CD4-positive, alpha-beta T cell treated with Interleukin-1 beta for 1 hour (primary cell): ENCODE results near the gene RAPGEF2.
"Not testable (repeated sequence)": the region's sequence is repeated elsewhere in the genome, so short reads cannot be mapped to it uniquely, and the experiment has no call there.

Source experiments
- DNase-seq, 2 donors: peaks; one replicate each; pipeline ENCODE4 v3.0.0-alpha.2; 2020 to 2022

Gene RAPGEF2

DNA sequence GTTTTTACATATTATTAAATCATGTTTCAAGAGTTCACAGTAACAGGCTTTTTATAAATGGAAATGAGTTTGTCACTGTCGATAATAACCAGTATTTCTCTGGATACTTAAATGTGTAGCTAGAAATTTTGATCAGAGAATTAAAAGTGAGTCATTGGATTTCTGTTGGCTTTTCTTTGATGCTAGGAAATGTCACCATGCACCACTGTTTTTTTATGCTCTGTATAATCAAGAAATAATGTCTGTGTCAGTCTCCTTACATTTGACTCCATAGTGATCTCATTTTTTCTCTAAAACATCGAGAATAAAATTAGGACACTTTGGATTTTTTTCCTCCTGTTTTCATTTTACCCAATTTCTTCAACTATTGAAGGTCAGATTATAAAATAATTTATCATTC lies 234.2 kb downstream of the RAPGEF2 start:
- DNase-seq = no peak

DNA sequence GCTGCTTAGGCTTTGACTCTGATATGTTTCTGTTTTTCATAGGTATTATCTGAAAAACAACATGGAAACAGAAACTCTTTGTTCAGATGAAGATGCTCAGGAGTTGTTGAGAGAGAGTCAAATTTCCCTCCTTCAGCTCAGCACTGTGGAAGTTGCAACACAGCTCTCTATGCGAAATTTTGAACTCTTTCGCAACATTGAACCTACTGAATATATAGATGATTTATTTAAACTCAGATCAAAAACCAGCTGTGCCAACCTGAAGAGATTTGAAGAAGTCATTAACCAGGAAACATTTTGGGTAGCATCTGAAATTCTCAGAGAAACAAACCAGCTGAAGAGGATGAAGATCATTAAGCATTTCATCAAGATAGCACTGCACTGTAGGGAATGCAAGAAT lies 238.6 kb downstream of the RAPGEF2 start:
- no peak for DNase-seq

DNA sequence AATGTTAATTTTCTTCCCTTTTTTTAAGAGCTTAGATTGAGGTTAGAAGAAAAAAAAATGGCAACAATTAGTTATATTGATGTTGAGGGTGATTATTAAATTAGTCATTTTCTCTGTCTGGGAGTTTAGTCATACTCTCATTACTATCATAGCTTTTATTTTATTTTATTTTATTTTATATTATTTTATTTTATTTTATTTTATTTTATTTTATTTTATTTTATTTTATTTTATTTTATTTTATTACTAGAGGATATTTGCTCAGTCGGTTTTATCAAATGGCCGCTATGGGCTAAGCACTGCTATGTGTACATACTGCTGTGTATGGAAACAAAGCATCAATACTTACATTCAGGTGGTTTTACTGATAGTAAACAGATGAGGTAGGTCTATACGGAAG lies 239.5 kb downstream of the RAPGEF2 start:
- DNase-seq = no peak

DNA sequence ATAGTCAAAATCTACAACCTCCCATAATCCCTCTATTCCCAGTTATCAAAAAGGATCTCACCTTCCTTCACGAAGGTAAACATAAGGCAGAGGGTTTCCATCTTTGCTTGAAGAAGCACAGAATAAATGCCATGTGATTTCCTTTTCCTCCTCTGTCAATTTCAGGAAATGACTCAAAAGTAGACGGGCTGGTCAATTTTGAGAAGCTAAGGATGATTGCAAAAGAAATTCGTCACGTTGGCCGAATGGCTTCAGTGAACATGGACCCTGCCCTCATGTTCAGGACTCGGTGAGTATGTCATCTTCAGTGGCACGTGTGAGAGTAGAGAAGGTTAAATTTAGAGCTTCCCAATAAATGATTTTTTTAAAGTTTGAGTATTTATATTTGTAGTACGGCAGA lies 240.2 kb downstream of the RAPGEF2 start:
- DNase-seq = no peak

DNA sequence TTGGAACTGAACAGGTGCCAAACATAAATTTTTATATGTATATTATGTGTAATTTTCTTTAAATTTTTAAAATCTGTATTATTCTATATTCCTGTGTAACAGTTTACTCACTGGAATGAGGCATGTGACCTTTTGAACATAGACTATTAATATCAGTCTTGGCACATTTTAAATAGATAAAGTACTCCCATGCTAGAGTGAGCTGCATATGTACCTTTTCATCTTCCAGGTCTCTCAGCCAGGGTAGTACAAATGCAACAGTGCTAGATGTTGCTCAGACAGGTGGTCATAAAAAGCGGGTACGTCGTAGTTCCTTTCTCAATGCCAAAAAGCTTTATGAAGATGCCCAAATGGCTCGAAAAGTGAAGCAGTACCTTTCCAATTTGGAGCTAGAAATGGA lies 242.0 kb downstream of the RAPGEF2 start:
- DNase-seq = no peak

DNA sequence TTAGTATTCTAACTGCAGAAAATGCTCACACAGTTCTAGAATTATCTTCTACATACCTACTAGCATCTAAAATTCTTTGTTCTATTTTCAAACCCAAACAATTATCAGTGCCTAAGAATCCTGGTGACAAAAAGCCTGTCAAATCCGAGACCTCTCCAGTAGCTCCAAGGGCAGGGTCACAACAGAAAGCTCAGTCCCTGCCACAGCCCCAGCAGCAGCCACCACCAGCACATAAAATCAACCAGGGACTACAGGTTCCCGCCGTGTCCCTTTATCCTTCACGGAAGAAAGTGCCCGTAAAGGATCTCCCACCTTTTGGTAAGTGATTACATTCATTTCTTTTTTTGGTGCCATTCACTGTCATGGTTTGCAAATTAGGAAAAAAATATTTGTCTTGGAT lies 243.8 kb downstream of the RAPGEF2 start:
- no peak for DNase-seq

DNA sequence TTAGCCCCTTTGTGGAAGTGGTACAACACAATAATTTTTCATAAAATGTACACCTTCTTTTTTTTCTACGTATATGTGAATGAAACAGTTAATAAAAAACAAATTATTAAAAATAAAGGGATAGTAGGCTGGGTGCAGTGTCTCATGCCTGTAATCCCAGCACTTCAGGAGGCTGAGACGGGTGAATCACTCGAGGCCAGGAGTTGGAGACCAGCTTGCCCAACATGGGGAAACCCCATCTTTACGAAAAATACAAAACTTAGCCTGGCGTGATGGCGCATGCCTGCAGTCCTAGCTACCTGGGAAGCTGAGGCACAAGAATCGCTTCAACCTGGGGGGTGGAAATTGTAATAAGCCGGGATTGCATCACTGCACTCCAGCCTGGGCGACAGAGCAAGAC lies 244.9 kb downstream of the RAPGEF2 start:
- no peak for DNase-seq

DNA sequence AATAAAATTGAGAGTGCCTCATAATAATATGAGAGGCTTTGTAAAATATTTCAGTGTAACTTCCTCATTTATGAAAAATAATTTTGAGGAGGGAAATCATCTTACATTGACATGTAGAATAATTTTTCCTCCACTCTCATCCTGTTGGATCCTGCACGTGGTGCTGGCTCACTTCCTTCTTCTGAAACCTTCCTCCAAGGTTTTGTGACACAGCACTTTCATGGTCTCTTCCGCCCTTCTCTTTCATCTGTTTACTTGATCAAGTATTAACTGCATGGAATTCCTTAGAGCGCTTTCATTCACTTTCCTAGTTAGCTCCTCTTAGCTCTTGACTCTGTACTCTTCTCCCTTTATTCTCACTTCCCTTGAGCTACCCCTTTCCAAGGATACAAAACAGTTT lies 246.5 kb downstream of the RAPGEF2 start:
- no peak for DNase-seq

DNA sequence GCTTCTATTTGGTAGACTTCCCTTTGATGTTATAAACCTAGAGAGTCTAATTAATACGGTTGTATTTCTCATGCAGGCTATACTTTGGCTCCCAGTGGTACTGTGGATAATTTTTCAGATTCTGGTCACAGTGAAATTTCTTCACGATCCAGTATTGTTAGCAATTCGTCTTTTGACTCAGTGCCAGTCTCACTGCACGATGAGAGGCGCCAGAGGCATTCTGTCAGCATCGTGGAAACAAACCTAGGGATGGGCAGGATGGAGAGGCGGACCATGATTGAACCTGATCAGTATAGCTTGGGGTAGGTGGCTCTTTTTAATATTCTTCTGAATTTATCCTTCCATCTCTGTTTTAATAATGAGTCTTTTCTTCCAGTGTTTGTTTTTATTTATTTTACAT lies 249.7 kb downstream of the RAPGEF2 start:
- DNase-seq = no peak

DNA sequence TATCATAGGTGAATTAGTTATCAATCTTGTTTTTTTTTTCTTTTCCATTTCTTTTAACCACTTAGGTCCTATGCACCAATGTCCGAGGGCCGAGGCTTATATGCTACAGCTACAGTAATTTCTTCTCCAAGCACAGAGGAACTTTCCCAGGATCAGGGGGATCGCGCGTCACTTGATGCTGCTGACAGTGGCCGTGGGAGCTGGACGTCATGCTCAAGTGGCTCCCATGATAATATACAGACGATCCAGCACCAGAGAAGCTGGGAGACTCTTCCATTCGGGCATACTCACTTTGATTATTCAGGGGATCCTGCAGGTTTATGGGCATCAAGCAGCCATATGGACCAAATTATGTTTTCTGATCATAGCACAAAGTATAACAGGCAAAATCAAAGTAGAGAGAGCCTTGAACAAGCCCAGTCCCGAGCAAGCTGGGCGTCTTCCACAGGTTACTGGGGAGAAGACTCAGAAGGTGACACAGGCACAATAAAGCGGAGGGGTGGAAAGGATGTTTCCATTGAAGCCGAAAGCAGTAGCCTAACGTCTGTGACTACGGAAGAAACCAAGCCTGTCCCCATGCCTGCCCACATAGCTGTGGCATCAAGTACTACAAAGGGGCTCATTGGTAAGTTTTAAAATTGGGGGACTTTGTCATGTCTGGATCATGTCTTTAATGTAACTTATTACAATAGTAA lies 250.7 kb downstream of the RAPGEF2 start:
- no peak for DNase-seq

DNA sequence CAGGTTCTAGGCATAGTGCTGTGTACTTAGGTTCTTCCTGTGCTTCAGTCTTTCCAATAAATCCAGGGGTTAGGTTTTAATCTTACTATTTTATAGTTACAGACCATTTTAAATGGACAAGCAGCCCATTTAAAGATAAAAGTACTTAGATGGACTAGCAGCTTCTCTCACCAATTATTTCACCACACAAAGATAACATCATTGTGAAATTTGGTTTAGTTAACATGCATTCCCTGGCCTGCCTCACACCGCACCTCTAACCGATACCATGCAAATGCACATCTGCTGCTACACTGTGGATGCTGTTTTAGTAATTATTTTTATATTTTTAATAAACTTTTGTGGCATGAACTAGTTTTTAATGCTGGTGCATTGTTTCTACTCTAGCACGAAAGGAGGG lies 252.6 kb downstream of the RAPGEF2 start:
- DNase-seq = no peak

DNA sequence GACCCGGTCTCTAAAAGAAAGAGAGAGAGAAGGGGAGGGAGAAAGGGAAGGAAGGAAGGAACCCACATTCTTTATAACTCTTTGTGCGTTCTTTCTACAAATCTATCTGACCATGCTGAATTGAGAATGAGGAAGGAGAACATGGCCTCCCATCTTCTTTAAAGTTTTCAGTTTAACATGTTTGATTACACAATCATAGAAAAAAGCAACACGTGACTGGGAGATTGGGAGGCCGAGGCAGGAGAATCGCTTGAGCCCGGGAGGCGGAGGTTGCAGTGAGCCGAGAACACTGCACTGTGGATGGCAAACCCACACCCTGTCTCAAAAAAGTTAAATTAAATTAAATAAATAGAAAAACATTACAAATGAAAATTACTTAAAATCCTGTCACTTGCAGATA lies 254.5 kb downstream of the RAPGEF2 start:
- DNase-seq = no peak

DNA sequence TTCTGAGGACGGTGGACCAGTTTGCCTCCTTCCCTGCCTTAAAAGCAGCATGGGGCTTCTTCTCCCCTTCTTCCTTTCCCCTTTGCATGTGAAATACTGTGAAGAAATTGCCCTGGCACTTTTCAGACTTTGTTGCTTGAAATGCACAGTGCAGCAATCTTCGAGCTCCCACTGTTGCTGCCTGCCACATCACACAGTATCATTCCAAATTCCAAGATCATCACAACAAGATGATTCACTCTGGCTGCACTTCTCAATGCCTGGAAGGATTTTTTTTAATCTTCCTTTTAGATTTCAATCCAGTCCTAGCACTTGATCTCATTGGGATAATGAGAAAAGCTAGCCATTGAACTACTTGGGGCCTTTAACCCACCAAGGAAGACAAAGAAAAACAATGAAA lies 255.3 kb downstream of the RAPGEF2 start:
- no peak for DNase-seq

DNA sequence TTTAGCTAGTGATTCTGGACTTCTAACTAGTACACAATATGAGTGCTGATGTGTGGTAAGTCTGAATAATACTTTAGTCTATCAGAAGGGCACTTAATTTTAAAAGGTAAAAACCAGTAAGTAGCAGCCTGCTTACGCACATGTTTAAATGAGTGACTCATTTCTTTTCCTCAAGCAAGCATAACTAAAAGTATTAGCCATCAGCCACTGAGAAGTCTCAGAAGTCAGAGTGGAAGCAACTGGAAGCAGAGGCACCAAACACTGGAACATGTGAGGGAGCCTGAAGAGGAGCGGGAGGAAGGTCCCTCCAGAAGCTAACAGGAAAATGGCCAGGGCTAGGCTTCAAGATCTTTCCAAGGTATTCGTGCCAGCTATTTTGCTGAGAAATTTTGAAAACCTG lies 257.7 kb downstream of the RAPGEF2 start:
- no peak for DNase-seq

DNA sequence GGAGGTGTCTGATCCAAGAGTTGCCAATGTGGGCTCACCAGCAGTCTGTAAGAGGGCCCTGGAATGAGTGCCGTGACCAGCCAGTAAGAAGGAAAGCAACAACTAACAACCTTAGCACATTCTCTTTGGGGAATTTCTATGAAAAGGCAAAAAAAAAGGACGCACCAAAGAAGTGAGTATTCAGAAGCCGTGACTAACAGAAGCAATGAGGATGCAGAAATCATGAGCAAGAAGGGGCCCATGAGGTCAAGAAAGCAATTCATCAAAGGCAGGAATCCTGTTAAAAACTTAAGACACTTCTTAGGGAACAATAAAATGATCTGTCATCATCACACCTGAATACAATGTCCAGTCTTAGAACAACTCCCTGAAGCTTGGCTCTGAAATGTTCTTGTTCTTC lies 260.5 kb downstream of the RAPGEF2 start:
- no peak for DNase-seq

DNA sequence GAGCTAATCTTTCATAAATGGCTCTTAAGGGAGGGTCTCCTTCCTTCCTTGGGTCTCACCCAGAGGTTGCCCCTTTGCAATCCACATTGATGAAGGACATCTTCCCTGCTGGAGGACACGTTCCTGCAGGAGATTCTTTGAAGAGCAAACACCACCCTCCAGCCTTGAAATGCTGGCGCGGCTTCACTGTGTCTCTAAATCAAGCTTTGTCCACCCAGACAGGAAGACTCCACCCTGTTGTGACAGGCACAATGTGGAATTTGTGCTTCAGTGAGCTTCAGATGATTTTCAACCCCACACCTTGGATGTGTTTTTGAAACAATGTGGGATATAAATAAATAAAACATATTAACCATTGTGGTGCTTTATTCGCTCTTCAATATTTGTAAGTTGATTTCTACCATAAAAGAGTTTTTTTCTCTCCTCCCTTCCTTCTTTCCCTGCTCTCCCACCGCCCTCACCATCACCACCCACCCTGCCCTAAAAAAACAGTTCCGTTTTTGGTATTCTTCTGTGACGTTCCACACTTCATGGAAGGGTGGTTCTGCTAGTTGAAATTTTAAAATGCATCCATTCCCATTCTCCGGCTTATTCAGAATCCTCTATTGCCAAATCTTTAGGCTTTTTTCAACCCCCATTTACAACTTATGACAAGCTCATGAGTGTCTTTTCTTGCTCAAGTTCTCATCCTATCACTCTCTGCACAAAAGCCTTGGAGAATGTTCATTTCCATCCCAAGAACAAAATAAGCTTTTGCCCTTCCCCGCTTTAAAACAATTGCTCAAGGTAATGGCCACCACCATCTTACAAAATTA lies 264.3 kb downstream of the RAPGEF2 start:
- DNase-seq = no peak

DNA sequence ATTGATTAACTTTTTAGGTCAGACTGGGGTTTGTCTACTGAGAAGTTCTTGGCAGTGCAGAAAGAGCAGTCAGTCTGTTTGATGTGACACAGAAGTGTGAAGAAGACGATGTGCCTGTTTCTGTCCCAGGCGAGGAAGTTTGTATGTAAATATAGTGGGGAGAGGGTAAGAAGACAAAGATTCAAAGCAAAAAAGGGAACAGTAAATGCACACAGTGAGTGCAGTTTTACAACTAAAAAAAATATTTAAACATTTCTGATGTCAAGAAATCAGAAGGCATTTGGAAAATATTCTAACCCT lies 264.9 kb downstream of the RAPGEF2 start:
- no peak for DNase-seq

DNA sequence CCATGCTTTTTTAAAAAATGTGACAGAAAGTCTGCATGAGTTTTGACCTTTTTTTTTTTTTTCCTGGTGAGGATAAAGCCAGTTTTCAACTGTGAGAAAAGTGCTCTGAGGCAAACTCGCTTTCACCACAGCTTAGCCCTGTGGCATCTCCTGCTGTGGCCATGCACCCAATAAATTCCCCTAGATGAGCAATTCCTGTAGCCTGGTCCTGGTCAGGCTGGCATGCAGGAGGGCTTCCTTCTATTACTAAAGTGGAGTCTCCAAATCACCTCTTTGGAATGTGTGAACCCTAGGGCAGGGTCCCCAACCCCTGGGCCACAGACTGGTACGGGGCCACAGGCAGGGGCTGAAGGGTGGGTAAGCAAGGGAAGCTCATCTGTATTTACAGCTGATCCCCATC lies 265.4 kb downstream of the RAPGEF2 start:
- DNase-seq = no peak

DNA sequence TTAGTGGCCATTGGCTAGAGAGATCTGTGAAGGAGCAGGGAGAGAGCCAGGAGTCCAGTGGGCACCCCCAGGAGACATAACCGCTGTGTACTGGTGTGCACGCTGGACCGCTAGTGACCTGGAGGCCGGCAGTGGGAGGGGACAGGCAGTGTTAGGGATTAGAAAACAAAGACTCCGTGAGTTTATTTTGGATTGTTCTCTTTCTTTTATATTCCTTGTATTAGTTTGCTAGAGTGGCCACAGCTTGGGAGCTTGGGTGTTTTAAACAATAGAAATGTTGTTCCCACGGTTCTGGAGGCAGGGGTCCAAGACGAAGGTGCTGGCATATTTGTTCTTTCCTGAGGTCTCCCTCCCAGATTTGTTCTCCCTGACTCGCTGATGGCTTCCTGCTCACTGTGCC lies 266.4 kb downstream of the RAPGEF2 start:
- DNase-seq = no peak

DNA sequence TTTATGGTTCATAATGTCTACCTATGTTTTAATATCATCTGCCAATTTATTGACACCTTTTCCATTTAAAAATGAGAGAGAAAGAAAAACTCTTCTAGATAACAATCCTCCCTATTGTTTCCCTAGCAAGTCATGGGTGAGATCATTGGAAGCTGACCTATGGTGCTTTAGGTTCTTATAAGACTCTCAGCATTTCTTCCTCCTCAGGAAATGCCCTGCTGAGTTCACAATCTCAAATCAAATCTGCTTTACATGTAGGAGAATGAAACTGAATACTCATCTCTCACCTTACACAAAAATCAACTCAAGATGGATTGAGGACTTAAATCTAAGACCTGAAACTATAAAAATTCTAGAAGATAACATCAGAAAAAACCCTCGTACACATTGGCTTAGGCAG lies 267.4 kb downstream of the RAPGEF2 start:
- no peak for DNase-seq

DNA sequence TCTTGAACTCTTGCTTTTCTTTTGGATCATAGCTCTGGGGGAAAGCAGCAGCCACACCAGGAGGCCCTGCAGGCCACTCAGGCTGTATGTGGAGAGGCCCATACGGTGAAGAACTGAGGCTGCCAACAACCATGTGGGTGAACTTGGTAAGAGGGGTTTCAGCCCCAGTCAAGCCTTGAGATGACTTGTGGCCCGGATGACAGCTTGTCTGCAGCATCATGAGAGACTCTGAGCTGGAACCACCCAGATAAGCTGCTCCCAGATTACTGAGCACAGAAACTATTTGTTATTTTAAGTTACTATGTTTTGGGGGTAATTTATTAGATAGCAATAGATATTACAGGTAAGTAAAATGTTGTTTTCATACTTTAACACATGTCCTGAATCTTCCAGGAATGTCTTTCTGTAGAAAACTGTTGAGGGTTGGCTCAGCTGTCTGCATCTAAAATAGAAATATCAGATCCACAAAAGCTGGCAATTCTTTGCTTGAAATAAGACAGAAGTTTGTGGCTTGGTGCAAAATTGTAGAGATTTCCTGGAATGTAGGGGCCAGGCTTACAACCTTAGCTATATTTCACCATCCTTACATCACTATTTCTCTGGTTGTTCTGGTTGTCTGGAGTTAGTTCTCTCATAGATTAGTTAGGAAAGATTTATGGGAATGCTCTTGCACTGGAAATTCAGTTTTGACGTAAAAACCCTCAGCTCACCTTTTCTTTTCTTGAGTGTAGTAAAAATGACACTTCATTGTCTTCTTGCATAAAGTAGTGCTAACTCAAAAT lies 272.1 kb downstream of the RAPGEF2 start:
- DNase-seq = no peak

DNA sequence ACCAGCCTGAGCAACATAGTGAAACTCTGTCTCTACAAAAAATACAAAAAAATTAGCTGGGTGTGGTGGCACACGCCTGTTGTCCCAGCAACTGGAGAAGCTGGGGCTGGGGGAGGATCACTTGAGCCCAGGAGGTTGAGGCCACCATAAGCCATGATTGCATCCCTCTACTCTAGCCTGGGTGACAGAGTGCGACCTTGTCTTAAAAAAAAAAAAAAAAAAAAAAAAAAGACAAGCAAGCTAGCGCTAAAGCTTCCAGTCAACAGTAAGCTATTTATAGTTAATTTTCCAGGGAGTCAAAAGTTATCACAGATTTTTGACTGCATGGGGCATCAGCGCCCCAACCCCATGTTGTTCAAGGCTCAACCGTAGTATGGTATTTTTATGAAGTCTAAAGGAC lies 273.4 kb downstream of the RAPGEF2 start:
- DNase-seq = no peak

DNA sequence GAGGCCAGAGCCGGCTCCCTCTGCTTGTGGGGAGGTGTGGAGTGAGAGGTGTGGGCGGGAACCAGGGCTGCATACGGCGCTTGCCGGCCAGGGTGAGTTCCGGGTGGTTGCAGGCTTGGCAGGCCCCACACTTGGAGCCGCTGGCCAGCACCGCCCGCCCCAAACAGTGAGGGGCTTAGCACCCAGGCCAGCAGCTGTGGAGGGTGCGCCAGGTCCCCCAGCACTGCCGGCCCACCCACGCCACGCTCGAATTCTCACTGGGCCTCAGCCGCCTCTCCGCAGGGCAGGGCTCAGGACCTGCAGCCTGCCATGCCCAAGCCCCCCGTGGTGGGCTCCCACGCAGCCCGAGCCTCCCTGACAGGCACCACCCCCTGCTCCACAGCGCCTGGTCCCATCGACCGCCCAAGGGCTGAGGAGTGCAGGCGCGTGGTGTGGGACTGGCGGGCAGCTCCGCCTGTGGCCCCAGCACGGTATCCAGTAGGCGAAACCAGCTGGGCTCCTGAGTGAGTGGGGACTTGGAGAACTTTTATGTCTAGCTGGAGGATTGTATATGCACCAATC lies 275.3 kb downstream of the RAPGEF2 start:
- DNase-seq = no peak

DNA sequence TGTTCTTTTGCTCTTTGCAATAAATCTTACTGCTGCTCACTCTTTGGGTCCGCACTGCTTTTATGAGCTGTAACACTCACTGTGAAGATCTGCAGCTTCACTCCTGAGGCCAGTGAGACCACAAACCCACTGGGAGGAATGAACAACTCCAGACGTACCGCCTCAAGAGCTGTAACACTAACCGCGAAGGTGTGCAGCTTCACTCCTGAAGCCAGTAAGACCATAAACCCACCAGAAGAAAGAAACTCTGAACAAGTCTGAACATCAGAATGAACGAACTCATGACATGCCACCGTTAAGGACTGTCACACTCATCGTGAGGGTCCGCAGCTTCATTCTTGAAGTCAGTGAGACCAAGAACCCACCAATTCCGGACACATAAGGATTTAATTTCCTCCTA lies 276.2 kb downstream of the RAPGEF2 start:
- DNase-seq = not testable (repeated sequence)
